ENCODE data around the gene REV3L. TPM values are rescaled to one million over a fixed set of nuclear protein-coding genes. Genes with fewer than 3 reads are reported as not detected.

The REV3L gene
- total and polyA plus RNA-seq, 9 of the 15 experiments (the other 6 are each of a cell fraction or from before 2014, with no cell fraction given), result 5.5 to 24.4 (median 14.4) TPM

DNA sequence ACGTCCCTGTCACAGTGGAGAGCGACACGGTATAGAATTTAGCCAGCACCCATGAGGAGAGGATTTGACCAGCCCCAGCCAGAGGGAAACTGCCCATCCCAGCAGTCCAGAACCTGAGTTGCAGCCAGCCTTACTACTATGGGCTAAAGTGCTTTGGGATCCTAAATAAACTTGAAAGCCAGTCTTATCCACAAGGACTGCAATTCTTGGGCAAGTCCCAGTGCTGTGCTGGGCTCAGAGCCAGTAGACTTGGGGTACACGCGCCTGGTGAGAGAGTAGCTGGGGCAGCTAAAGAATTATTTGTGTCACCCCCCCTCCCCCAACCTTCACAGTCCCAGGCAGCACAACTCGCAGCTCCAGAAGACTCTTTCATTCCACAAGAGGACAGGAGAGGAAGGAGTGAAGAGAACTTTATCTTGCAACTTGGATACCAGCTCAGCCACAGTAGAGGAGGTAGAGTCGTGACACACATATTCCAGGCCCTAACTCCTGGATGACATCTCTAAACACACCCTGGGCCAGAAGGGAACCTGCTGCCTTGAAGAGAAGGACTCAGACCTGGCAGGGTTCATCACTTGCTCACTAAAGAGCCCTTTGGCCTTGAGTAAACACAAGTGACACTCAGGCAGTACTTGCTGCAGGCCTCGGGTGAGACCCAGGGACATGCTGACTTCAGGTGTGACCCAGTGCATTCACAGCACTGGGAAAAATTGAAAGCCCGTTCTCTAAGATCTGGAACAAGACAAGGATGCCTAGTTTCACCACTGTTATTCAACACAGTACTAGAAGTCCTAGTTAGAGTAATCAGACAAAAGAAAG is 100.3 kb downstream of the REV3L start:
- H3K9me1 ChIP-seq (ENCODE audit: control insufficient read depth, insufficient read depth, low read length), result no peaks in the 10 kb centered on the region
- H3K9me3 ChIP-seq (replicated peaks; ENCODE audit: control insufficient read depth, insufficient read depth, low read depth, low read length), result no peaks in the 10 kb centered on the region
- H2AFZ ChIP-seq (ENCODE audit: low read depth, low read length), result no peak overlapping the region
- H4K20me1 ChIP-seq (replicated peaks; ENCODE audit: control insufficient read depth, insufficient read depth, low read length), result no peaks in the 10 kb centered on the region
- ATAC-seq (no peak; the same call in 1 of the 3 replicates), FAIRE-seq (no peak), DNase-seq (ENCODE audit: extremely low read depth in 1 of 4, low spot score in 3 of 4) (no peak)
- no peak overlapping the region for H3K4me2 ChIP-seq (ENCODE audit: insufficient read depth, low read length)
- no peaks in the 10 kb centered on the region for H3K27me3 ChIP-seq (ENCODE audit: control insufficient read depth in 2 of 2, insufficient read depth in 2 of 2, low read length in 2 of 2)
- H3K36me3 ChIP-seq (ENCODE audit: control insufficient read depth, insufficient read depth, low read length), result peaks cover 41% of the 10 kb centered on the region; the same call in 2 of the 3 replicates
- in situ Hi-C loops (cut with MboI) (no loop called here), intact Hi-C loops (cut with micrococcal nuclease) (no loop called here)
- H3K79me2 ChIP-seq (ENCODE audit: control insufficient read depth, insufficient read depth, low read length), result no peaks in the 10 kb centered on the region
- POLR2A ChIA-PET, result no interaction called here
- BruUV-seq (replicated peaks), result no TSS peak
- CTCF ChIA-PET (ENCODE audit: low intra/inter-chr PET ratio), result no interaction called here
- peaks cover 0 to 7% of the 10 kb centered on the region in 2 experiments; a peak in 2 of 5 replicates for H3K4me1 ChIP-seq (replicated peaks in 1 of 2; ENCODE audit: control insufficient read depth in 2 of 2, insufficient read depth in 2 of 2, low read length in 2 of 2)
- H3K4me3 ChIP-seq, result no peak overlapping the region
- WGBS (ENCODE audit: insufficient coverage, low coverage, missing lambda C conversion rate), result 85% methylated on average over 8 of the region's 9 CpGs
- TF ChIP-seq HMGXB4 (CRISPR knock-in tag; IDR thresholded peaks at IDR 0.05), result no peak
- no peak for TF ChIP-seq EGR1 (conservative IDR thresholded peaks at IDR 0.05)
- TF ChIP-seq ILF3 (IDR thresholded peaks at IDR 0.05; ENCODE audit: borderline replicate concordance), result no peak
- no peak for TF ChIP-seq JUNB (CRISPR knock-in tag; conservative IDR thresholded peaks at IDR 0.05)
- no peak for TF ChIP-seq ZNF584 (CRISPR knock-in tag; IDR thresholded peaks at IDR 0.05; ENCODE audit: low read depth)
- TF ChIP-seq CBFA2T3 (IDR thresholded peaks at IDR 0.05), result no peak
- TF ChIP-seq NFYB (IDR thresholded peaks at IDR 0.05; ENCODE audit: extremely low read depth, insufficient read length), result no peak
- TF ChIP-seq HDAC3 (IDR thresholded peaks at IDR 0.05; ENCODE audit: borderline replicate concordance, partially characterized antibody), result no peak
- TF ChIP-seq SNIP1 (IDR thresholded peaks at IDR 0.05; ENCODE audit: low read depth), result no peak
- TF ChIP-seq HOXB6 (CRISPR knock-in tag; IDR thresholded peaks at IDR 0.05; ENCODE audit: borderline replicate concordance), result no peak
- TF ChIP-seq ELF2 (CRISPR knock-in tag; IDR thresholded peaks at IDR 0.05), result no peak
- no peak for TF ChIP-seq BCL6 (CRISPR knock-in tag; IDR thresholded peaks at IDR 0.05)
- no peak for TF ChIP-seq BRD4 (IDR thresholded peaks at IDR 0.05)
- TF ChIP-seq, protein P1, sequence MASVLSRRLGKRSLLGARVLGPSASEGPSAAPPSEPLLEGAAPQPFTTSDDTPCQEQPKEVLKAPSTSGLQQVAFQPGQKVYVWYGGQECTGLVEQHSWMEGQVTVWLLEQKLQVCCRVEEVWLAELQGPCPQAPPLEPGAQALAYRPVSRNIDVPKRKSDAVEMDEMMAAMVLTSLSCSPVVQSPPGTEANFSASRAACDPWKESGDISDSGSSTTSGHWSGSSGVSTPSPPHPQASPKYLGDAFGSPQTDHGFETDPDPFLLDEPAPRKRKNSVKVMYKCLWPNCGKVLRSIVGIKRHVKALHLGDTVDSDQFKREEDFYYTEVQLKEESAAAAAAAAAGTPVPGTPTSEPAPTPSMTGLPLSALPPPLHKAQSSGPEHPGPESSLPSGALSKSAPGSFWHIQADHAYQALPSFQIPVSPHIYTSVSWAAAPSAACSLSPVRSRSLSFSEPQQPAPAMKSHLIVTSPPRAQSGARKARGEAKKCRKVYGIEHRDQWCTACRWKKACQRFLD (CRISPR knock-in tag; IDR thresholded peaks at IDR 0.05), result no peak
- no peak for TF ChIP-seq PPARD (CRISPR knock-in tag; IDR thresholded peaks at IDR 0.05)
- TF ChIP-seq CC2D1A (IDR thresholded peaks at IDR 0.05), result no peak
- no peak for TF ChIP-seq ESRRB (CRISPR knock-in tag; IDR thresholded peaks at IDR 0.05; ENCODE audit: borderline replicate concordance)
- TF ChIP-seq PCBP2 (IDR thresholded peaks at IDR 0.05; ENCODE audit: low read depth, low read length, poor library complexity, severe bottlenecking), result no peak
- TF ChIP-seq MYNN (IDR thresholded peaks at IDR 0.05), result no peak
- no peak for TF ChIP-seq MYNN (CRISPR knock-in tag; IDR thresholded peaks at IDR 0.05)
- TF ChIP-seq SLC30A9 (CRISPR knock-in tag; IDR thresholded peaks at IDR 0.05), result no peak
- H3K27ac ChIP-seq (ENCODE audit: extremely low read depth, low read depth, low read length), result no peak overlapping the region
- H3K9ac ChIP-seq (ENCODE audit: insufficient read depth in 1 of 2, low read depth in 2 of 2, low read length in 2 of 2), result no peak overlapping the region
